WTC11 (cell line): ENCODE data around the gene SPOP. TPM values are rescaled to one million over a fixed set of nuclear protein-coding genes. Genes with fewer than 3 reads are reported as not detected.

Experiments used
- ATAC-seq: fragments of 200-7000 bp; cut with Tn5 transposase; 2 replicates; pipeline ENCODE4 v1.10.0; 2021; ENCODE audit warnings: mild to moderate bottlenecking, moderate library complexity
- CTCF ChIA-PET: fragments of 300-600 bp; sonication (Branson Sonifier 250); formaldehyde crosslinking; loops from one replicate; lab custom pipeline; 2021; ENCODE audit warnings: antibody characterized with exemption; lab: Charles Lee
- POLR2A ChIA-PET: fragments of 350-600 bp; sonication (Branson Sonifier 250); formaldehyde crosslinking; loops from one replicate; lab custom pipeline; 2021; ENCODE audit warnings: antibody characterized with exemption; lab: Charles Lee
- DNase-seq: peaks from one replicate; pipeline ENCODE4 v3.0.0; 2021; ENCODE audit warnings: low spot score
- H3K27ac Mint-ChIP-seq: 2 replicates; pipeline ENCODE4 v1.8.0; 2021; ENCODE audit warnings: mixed read lengths
- H3K27me3 Mint-ChIP-seq: 2 replicates; pipeline ENCODE4 v1.8.0; 2021; ENCODE audit warnings: low read depth, mild to moderate bottlenecking, moderate library complexity, mixed read lengths
- H3K36me3 Mint-ChIP-seq: 2 replicates; pipeline ENCODE4 v1.8.0; 2021; ENCODE audit warnings: mixed read lengths
- H3K4me1 Mint-ChIP-seq: 2 replicates; pipeline ENCODE4 v1.8.0; 2022; ENCODE audit warnings: mixed read lengths
- H3K4me3 Mint-ChIP-seq: 2 replicates; pipeline ENCODE4 v1.8.0; 2021; ENCODE audit warnings: mild to moderate bottlenecking, moderate library complexity, mixed read lengths
- H3K9me3 Mint-ChIP-seq: 2 replicates; pipeline ENCODE4 v1.8.0; 2021; ENCODE audit warnings: mixed read lengths
- ATF1 ChIP-seq: sonication (generic); formaldehyde crosslinking; IDR thresholded peaks from 2 replicates; pipeline ENCODE4 v1.8.1; 2023; ENCODE audit warnings: mild to moderate bottlenecking, moderate library complexity, missing genetic modification reagents
- CREB1 ChIP-seq: sonication (generic); formaldehyde crosslinking; IDR thresholded peaks from 2 replicates; pipeline ENCODE4 v1.8.0; 2023; ENCODE audit warnings: mild to moderate bottlenecking, missing genetic modification reagents
- ELF4 ChIP-seq: sonication (generic); formaldehyde crosslinking; IDR thresholded peaks from 2 replicates; pipeline ENCODE4 v1.8.1; 2022; ENCODE audit warnings: low read depth, mild to moderate bottlenecking, moderate library complexity, missing genetic modification reagents
- EMX1 ChIP-seq: fragments of 250-450 bp; sonication (Bioruptor Pico); IDR thresholded peaks from 2 replicates; pipeline ENCODE4 v1.8.0; 2021; ENCODE audit warnings: mild to moderate bottlenecking
- GABPB1 ChIP-seq: sonication (generic); formaldehyde crosslinking; IDR thresholded peaks from 2 replicates; pipeline ENCODE4 v1.8.1; 2023; ENCODE audit warnings: mild to moderate bottlenecking, missing genetic modification reagents
- GRHL2 ChIP-seq: fragments of 250-450 bp; sonication (Bioruptor Pico); IDR thresholded peaks from 2 replicates; pipeline ENCODE4 v1.8.0; 2022; ENCODE audit warnings: mild to moderate bottlenecking, moderate library complexity; ENCODE audit not compliant: insufficient replicate concordance, severe bottlenecking
- IRF2 ChIP-seq: sonication (generic); formaldehyde crosslinking; IDR thresholded peaks from 2 replicates; pipeline ENCODE4 v1.8.0; 2022; ENCODE audit warnings: low read depth, missing genetic modification reagents, borderline replicate concordance
- JAZF1 ChIP-seq: fragments of 250-450 bp; sonication (Bioruptor Pico); IDR thresholded peaks from 2 replicates; pipeline ENCODE4 v1.9.0; 2021; ENCODE audit warnings: moderate library complexity, mild to moderate bottlenecking, inconsistent platforms
- NFYB ChIP-seq: sonication (generic); formaldehyde crosslinking; conservative IDR thresholded peaks from 2 replicates; pipeline ENCODE4 v1.8.0; 2022; ENCODE audit warnings: low read depth, missing genetic modification reagents
- NR2C2 ChIP-seq: sonication (generic); formaldehyde crosslinking; IDR thresholded peaks from 2 replicates; pipeline ENCODE4 v1.8.0; 2022; ENCODE audit warnings: mild to moderate bottlenecking, missing genetic modification reagents
- PRRX2 ChIP-seq: fragments of 250-450 bp; sonication (Bioruptor Pico); IDR thresholded peaks from 2 replicates; pipeline ENCODE4 v1.8.0; 2021; ENCODE audit warnings: mild to moderate bottlenecking
- RELA ChIP-seq: sonication (generic); formaldehyde crosslinking; IDR thresholded peaks from 2 replicates; pipeline ENCODE4 v1.8.1; 2022; ENCODE audit warnings: missing genetic modification reagents, mild to moderate bottlenecking, borderline replicate concordance
- SMAD3 ChIP-seq: sonication (generic); formaldehyde crosslinking; IDR thresholded peaks from 2 replicates; pipeline ENCODE4 v1.8.0; 2022; ENCODE audit warnings: missing genetic modification reagents, mild to moderate bottlenecking, borderline replicate concordance
- TEAD4 ChIP-seq: sonication (generic); formaldehyde crosslinking; IDR thresholded peaks from 2 replicates; pipeline ENCODE4 v1.8.0; 2022; ENCODE audit warnings: mild to moderate bottlenecking, missing genetic modification reagents
- total RNA-seq: library from RNA; stranded (reverse); gene quantifications from 3 replicates; pipeline ENCODE4 v1.2.3, GENCODE V29; 2021
- TF ChIP-seq, protein P1 (sequence below): sonication (generic); formaldehyde crosslinking; IDR thresholded peaks from 2 replicates; pipeline ENCODE4 v1.8.1; 2022; ENCODE audit warnings: mild to moderate bottlenecking, moderate library complexity, missing genetic modification reagents
- TF ChIP-seq, protein P2 (sequence below): sonication (generic); formaldehyde crosslinking; IDR thresholded peaks from 2 replicates; pipeline ENCODE4 v1.8.0; 2023; ENCODE audit warnings: missing genetic modification reagents, mild to moderate bottlenecking, borderline replicate concordance
- TF ChIP-seq, protein P3 (sequence below): sonication (generic); formaldehyde crosslinking; IDR thresholded peaks from 2 replicates; pipeline ENCODE4 v1.8.0; 2022; ENCODE audit warnings: mild to moderate bottlenecking, missing genetic modification reagents
- TF ChIP-seq, protein P4 (sequence below): sonication (generic); formaldehyde crosslinking; IDR thresholded peaks from 2 replicates; pipeline ENCODE4 v1.8.0; 2022; ENCODE audit warnings: mild to moderate bottlenecking, missing genetic modification reagents
- TF ChIP-seq, protein P5 (sequence below): fragments of 250-450 bp; sonication (Bioruptor Pico); IDR thresholded peaks from 2 replicates; pipeline ENCODE4 v1.9.0; 2021; ENCODE audit warnings: mild to moderate bottlenecking
- TF ChIP-seq, protein P6 (sequence below): fragments of 250-450 bp; sonication (Bioruptor Pico); IDR thresholded peaks from 2 replicates; pipeline ENCODE4 v2.1.2; 2022; ENCODE audit warnings: mild to moderate bottlenecking, moderate library complexity
- TF ChIP-seq, protein P7 (sequence below): fragments of 200-600 bp; IDR thresholded peaks from 2 replicates; pipeline ENCODE4 v1.8.0; 2022; ENCODE audit warnings: antibody characterized with exemption

Gene SPOP
- total RNA-seq, 1 experiment from 2014 or later: 19.2 TPM

DNA sequence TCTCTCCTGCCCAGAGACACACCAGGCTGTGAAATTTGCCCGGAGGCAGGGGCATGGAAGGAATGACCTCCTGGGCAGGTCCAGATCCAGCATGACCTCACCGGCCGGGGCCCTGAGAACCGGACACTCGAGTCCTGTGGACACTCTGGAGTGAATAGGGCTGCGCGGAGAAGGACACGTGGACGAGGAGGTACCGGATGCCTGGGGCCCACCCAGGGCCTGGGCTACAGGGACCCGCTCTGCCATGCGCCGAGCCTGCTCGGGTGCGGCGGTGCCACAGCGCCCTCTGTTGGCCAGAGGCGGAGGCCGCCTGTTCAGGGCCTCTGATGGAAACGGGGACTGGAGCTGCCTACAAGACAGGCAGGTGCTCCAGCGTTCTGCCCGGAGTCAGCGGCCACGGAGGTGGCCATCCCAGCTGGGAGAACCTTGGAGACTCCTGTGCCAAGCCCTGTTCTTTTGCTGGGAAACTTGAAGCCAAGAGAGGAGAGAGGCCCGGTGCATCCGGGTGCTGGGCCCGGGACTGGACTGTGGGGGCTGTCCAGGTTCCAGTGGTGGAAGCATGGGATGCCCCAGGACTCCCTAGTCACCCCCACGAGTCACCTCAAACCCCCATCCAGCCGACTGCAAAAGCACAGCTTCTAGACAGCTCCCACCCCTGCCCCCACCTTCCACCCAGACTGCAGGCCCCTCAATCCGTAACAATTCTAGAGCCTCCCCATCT is 121.5 kb downstream of the SPOP start (continued):
- TF ChIP-seq JAZF1 (CRISPR knock-in tag) (no peak), CREB1 (CRISPR knock-in tag) (no peak), EMX1 (CRISPR knock-in tag) (no peak), PRRX2 (CRISPR knock-in tag) (no peak), NR2C2 (CRISPR knock-in tag) (peak; percentile 56; the same call in 1 of the 2 replicates), TEAD4 (no peak), SMAD3 (CRISPR knock-in tag) (no peak)
- TF ChIP-seq, protein P1, sequence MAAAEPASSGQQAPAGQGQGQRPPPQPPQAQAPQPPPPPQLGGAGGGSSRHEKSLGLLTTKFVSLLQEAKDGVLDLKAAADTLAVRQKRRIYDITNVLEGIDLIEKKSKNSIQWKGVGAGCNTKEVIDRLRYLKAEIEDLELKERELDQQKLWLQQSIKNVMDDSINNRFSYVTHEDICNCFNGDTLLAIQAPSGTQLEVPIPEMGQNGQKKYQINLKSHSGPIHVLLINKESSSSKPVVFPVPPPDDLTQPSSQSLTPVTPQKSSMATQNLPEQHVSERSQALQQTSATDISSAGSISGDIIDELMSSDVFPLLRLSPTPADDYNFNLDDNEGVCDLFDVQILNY (CRISPR knock-in tag): peak; percentile 45; the same call in 1 of the 2 replicates
- TF ChIP-seq, protein P2, sequence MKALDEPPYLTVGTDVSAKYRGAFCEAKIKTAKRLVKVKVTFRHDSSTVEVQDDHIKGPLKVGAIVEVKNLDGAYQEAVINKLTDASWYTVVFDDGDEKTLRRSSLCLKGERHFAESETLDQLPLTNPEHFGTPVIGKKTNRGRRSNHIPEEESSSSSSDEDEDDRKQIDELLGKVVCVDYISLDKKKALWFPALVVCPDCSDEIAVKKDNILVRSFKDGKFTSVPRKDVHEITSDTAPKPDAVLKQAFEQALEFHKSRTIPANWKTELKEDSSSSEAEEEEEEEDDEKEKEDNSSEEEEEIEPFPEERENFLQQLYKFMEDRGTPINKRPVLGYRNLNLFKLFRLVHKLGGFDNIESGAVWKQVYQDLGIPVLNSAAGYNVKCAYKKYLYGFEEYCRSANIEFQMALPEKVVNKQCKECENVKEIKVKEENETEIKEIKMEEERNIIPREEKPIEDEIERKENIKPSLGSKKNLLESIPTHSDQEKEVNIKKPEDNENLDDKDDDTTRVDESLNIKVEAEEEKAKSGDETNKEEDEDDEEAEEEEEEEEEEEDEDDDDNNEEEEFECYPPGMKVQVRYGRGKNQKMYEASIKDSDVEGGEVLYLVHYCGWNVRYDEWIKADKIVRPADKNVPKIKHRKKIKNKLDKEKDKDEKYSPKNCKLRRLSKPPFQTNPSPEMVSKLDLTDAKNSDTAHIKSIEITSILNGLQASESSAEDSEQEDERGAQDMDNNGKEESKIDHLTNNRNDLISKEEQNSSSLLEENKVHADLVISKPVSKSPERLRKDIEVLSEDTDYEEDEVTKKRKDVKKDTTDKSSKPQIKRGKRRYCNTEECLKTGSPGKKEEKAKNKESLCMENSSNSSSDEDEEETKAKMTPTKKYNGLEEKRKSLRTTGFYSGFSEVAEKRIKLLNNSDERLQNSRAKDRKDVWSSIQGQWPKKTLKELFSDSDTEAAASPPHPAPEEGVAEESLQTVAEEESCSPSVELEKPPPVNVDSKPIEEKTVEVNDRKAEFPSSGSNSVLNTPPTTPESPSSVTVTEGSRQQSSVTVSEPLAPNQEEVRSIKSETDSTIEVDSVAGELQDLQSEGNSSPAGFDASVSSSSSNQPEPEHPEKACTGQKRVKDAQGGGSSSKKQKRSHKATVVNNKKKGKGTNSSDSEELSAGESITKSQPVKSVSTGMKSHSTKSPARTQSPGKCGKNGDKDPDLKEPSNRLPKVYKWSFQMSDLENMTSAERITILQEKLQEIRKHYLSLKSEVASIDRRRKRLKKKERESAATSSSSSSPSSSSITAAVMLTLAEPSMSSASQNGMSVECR: no peak
- TF ChIP-seq, protein P3, sequence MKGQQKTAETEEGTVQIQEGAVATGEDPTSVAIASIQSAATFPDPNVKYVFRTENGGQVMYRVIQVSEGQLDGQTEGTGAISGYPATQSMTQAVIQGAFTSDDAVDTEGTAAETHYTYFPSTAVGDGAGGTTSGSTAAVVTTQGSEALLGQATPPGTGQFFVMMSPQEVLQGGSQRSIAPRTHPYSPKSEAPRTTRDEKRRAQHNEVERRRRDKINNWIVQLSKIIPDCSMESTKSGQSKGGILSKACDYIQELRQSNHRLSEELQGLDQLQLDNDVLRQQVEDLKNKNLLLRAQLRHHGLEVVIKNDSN (CRISPR knock-in tag): peak; percentile 49; the same call in 1 of the 2 replicates

DNA sequence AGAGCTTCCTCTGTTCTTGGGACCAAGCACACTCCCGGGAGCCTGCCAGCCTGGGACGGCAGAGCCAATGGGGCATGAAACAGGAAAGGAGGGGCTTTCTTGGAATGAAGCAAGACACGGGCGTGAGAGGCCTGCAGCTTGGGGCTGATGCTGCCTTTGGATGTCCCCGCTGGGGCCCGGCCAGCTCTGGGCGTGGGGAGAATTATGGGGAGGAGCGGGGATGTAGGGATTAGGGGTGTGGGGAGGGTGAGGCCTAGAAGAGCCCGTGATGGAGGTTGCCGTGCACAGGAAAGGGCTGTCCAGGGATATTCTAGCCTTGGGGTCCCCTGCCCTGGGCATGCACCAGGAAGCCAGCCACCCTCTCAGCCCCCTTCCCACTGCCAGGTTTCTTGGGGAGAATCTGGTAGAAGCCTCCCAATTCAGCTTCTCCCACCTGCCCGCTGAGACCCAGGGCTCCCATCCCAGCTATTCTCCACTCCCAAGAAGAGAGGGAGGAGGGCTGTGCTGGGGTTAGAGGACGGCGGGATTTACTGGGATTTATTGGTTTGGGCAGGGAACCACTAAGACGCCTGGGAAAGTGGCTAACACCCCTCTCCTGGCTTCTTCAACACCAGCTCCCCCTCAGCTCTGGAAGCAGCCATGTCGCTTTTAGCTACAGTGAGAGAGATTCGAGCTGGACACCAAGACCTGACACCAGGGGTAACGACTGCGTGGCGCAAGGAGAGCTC is 122.2 kb downstream of the SPOP start:
- H3K36me3 Mint-ChIP-seq: no peaks in the 10 kb centered on the region
- H3K4me3 Mint-ChIP-seq: no peak overlapping the region
- DNase-seq: no peak
- CTCF ChIA-PET: interaction anchor here (0.5 to 4.2 kb wide), 56 partner anchors 10 to 559 kb away, joined by 3 to 129 read pairs (median 6); partner anchors contain the start of genes DLX3, FAM117A, KAT7 and NGFR
- no peak overlapping the region for H3K27ac Mint-ChIP-seq
- H3K9me3 Mint-ChIP-seq: no peaks in the 10 kb centered on the region
- peaks cover 8% of the 10 kb centered on the region for H3K27me3 Mint-ChIP-seq
- ATAC-seq: no peak; the same call in 1 of the 2 replicates
- peaks cover 13% of the 10 kb centered on the region for H3K4me1 Mint-ChIP-seq
- POLR2A ChIA-PET: interaction anchor here (0.6 kb wide), 1 partner anchor 144 kb away, joined by 4 read pairs; no protein-coding TSS in a partner anchor
- TF ChIP-seq, protein P4, sequence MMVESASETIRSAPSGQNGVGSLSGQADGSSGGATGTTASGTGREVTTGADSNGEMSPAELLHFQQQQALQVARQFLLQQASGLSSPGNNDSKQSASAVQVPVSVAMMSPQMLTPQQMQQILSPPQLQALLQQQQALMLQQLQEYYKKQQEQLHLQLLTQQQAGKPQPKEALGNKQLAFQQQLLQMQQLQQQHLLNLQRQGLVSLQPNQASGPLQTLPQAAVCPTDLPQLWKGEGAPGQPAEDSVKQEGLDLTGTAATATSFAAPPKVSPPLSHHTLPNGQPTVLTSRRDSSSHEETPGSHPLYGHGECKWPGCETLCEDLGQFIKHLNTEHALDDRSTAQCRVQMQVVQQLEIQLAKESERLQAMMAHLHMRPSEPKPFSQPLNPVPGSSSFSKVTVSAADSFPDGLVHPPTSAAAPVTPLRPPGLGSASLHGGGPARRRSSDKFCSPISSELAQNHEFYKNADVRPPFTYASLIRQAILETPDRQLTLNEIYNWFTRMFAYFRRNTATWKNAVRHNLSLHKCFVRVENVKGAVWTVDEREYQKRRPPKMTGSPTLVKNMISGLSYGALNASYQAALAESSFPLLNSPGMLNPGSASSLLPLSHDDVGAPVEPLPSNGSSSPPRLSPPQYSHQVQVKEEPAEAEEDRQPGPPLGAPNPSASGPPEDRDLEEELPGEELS (CRISPR knock-in tag): no peak
- TF ChIP-seq NFYB (CRISPR knock-in tag) (no peak), IRF2 (CRISPR knock-in tag) (no peak), CREB1 (CRISPR knock-in tag) (no peak), EMX1 (CRISPR knock-in tag) (no peak), JAZF1 (CRISPR knock-in tag) (no peak), GRHL2 (CRISPR knock-in tag) (no peak), ELF4 (no peak), GABPB1 (no peak), RELA (CRISPR knock-in tag) (no peak), ATF1 (CRISPR knock-in tag) (no peak)
- TF ChIP-seq, protein P5, sequence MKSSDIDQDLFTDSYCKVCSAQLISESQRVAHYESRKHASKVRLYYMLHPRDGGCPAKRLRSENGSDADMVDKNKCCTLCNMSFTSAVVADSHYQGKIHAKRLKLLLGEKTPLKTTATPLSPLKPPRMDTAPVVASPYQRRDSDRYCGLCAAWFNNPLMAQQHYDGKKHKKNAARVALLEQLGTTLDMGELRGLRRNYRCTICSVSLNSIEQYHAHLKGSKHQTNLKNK (CRISPR knock-in tag): no peak
- TF ChIP-seq, protein P6, sequence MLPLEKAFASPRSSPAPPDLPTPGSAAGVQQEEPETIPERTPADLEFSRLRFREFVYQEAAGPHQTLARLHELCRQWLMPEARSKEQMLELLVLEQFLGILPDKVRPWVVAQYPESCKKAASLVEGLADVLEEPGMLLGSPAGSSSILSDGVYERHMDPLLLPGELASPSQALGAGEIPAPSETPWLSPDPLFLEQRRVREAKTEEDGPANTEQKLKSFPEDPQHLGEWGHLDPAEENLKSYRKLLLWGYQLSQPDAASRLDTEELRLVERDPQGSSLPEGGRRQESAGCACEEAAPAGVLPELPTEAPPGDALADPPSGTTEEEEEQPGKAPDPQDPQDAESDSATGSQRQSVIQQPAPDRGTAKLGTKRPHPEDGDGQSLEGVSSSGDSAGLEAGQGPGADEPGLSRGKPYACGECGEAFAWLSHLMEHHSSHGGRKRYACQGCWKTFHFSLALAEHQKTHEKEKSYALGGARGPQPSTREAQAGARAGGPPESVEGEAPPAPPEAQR (CRISPR knock-in tag): no peak
- TF ChIP-seq, protein P7, sequence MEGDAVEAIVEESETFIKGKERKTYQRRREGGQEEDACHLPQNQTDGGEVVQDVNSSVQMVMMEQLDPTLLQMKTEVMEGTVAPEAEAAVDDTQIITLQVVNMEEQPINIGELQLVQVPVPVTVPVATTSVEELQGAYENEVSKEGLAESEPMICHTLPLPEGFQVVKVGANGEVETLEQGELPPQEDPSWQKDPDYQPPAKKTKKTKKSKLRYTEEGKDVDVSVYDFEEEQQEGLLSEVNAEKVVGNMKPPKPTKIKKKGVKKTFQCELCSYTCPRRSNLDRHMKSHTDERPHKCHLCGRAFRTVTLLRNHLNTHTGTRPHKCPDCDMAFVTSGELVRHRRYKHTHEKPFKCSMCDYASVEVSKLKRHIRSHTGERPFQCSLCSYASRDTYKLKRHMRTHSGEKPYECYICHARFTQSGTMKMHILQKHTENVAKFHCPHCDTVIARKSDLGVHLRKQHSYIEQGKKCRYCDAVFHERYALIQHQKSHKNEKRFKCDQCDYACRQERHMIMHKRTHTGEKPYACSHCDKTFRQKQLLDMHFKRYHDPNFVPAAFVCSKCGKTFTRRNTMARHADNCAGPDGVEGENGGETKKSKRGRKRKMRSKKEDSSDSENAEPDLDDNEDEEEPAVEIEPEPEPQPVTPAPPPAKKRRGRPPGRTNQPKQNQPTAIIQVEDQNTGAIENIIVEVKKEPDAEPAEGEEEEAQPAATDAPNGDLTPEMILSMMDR: no peak
